ENCODE measurements around the gene MEF2C. TPM values are rescaled to one million over a fixed set of nuclear protein-coding genes. Genes with fewer than 3 reads are reported as not detected.

Gene MEF2C
- total RNA-seq, 1 experiment from 2014 or later = 5.2 TPM

GRCh38 chr5:88829054-88829453 lies 53.9 kb downstream of the MEF2C start:
- no peak for DNase-seq (ENCODE audit: low read depth)

- no peak for DNase-seq (ENCODE audit: low read depth)
Observed at GRCh38 chr5:88827997-88828396, 55.0 kb downstream of the MEF2C start.

GRCh38 chr5:88826646-88827585 lies 56.1 kb downstream of the MEF2C start:
- DNase-seq (ENCODE audit: low read depth) = peak; percentile 52

GRCh38 chr5:88825584-88826315 lies 57.2 kb downstream of the MEF2C start:
- no peak for DNase-seq (ENCODE audit: low read depth)

- DNase-seq (ENCODE audit: low read depth) = peak; percentile 17
Observed at GRCh38 chr5:88824892-88825583, 57.9 kb downstream of the MEF2C start.

GRCh38 chr5:88824141-88824540 lies 58.8 kb downstream of the MEF2C start:
- DNase-seq (ENCODE audit: low read depth) = no peak

- no peak for DNase-seq (ENCODE audit: low read depth)
Observed at GRCh38 chr5:88823201-88823600, 59.8 kb downstream of the MEF2C start.

- no peak for DNase-seq (ENCODE audit: low read depth)
Observed at GRCh38 chr5:88821161-88821560, 61.8 kb downstream of the MEF2C start.

- DNase-seq (ENCODE audit: low read depth) = no peak
Observed at GRCh38 chr5:88820581-88820980, 62.4 kb downstream of the MEF2C start.

GRCh38 chr5:88819301-88819999 lies 63.5 kb downstream of the MEF2C start:
- no peak for DNase-seq (ENCODE audit: low read depth)

GRCh38 chr5:88818296-88818695 lies 64.7 kb downstream of the MEF2C start:
- DNase-seq (ENCODE audit: low read depth) = no peak

GRCh38 chr5:88816195-88816594 lies 66.8 kb downstream of the MEF2C start:
- no peak for DNase-seq (ENCODE audit: low read depth)

GRCh38 chr5:88815050-88815789 lies 67.8 kb downstream of the MEF2C start:
- DNase-seq (ENCODE audit: low read depth) = no peak

- DNase-seq (ENCODE audit: low read depth) = no peak
Observed at GRCh38 chr5:88813805-88814575, 69.0 kb downstream of the MEF2C start.

GRCh38 chr5:88813244-88813643 lies 69.7 kb downstream of the MEF2C start:
- no peak for DNase-seq (ENCODE audit: low read depth)

GRCh38 chr5:88808153-88808552 lies 74.8 kb downstream of the MEF2C start:
- no peak for DNase-seq (ENCODE audit: low read depth)

GRCh38 chr5:88807327-88807726 lies 75.7 kb downstream of the MEF2C start:
- DNase-seq (ENCODE audit: low read depth) = no peak

- no peak for DNase-seq (ENCODE audit: low read depth)
Observed at GRCh38 chr5:88806338-88806737, 76.6 kb downstream of the MEF2C start.

- DNase-seq (ENCODE audit: low read depth) = no peak
Observed at GRCh38 chr5:88805151-88805784, 77.7 kb downstream of the MEF2C start.

GRCh38 chr5:88804444-88804843 lies 78.5 kb downstream of the MEF2C start:
- DNase-seq (ENCODE audit: low read depth) = no peak

All from Daoy (cell line).